ENCODE results near the gene PHACTR3. TPM values are rescaled to one million over a fixed set of nuclear protein-coding genes. Genes with fewer than 3 reads are reported as not detected.

Gene PHACTR3
- total RNA-seq, 6 experiments from 2014 or later: 0.12 to 0.35 (median 0.23) TPM; not detected in 2

- Histone ChIP-seq H3K4me3 (no peak overlapping the region), H3K27ac (no peak overlapping the region), H3K27me3 (no peaks in the 10 kb centered on the region), H3K9me3 (no peaks in the 10 kb centered on the region), H3K4me1 (no peaks in the 10 kb centered on the region), H3K36me3 (no peaks in the 10 kb centered on the region)
- DNase-seq (no peak), ATAC-seq (peak; percentile 6 to 44 (median 30))
- intact Hi-C loops (cut with DNase I): no loop called here
- 26% methylated on average over 7 of the region's 17 CpGs for WGBS (ENCODE audit: insufficient coverage, low coverage, low lambda C conversion rate, missing lambda C conversion rate)
- no peak for TF ChIP-seq POLR2A (IDR thresholded peaks at IDR 0.05)
- TF ChIP-seq CTCF (IDR thresholded peaks at IDR 0.05): no peak
Measured at GRCh38 chr20:59752101-59752586, 147.8 kb downstream of the PHACTR3 start.

GRCh38 chr20:59752704-59753460 is 148.5 kb downstream of the PHACTR3 start:
- ATAC-seq (no peak), DNase-seq (no peak)
- Histone ChIP-seq H3K9me3 (no peaks in the 10 kb centered on the region), H3K27me3 (no peaks in the 10 kb centered on the region), H3K27ac (no peak overlapping the region), H3K4me1 (no peaks in the 10 kb centered on the region), H3K36me3 (no peaks in the 10 kb centered on the region), H3K4me3 (no peak overlapping the region)
- TF ChIP-seq POLR2A (IDR thresholded peaks at IDR 0.05) (no peak), CTCF (IDR thresholded peaks at IDR 0.05) (no peak)
- intact Hi-C loops (cut with DNase I): no loop called here
- 38% methylated on average over 13 of the region's 20 CpGs for WGBS (ENCODE audit: insufficient coverage, low coverage, low lambda C conversion rate, missing lambda C conversion rate)

- DNase-seq: no peak
- Histone ChIP-seq H3K36me3 (no peaks in the 10 kb centered on the region), H3K27me3 (no peaks in the 10 kb centered on the region), H3K4me3 (no peak overlapping the region), H3K9me3 (no peaks in the 10 kb centered on the region), H3K27ac (no peak overlapping the region), H3K4me1 (no peaks in the 10 kb centered on the region)
- intact Hi-C loops (cut with DNase I): no loop called here
- 28% methylated on average over 3 of the region's 10 CpGs for WGBS (ENCODE audit: insufficient coverage, low coverage, low lambda C conversion rate, missing lambda C conversion rate)
- no peak for TF ChIP-seq CTCF (IDR thresholded peaks at IDR 0.05)
- TF ChIP-seq POLR2A (IDR thresholded peaks at IDR 0.05): no peak
- ATAC-seq: no peak
Measured at GRCh38 chr20:59753836-59754235, 149.5 kb downstream of the PHACTR3 start.

- intact Hi-C loops (cut with DNase I): no loop called here
Measured at GRCh38 chr20:59754551-59754950, 150.2 kb downstream of the PHACTR3 start.

More at GRCh38 chr20:59754551-59754950, 150.2 kb downstream of the PHACTR3 start:
- Histone ChIP-seq H3K9me3 (no peaks in the 10 kb centered on the region), H3K4me1 (no peaks in the 10 kb centered on the region), H3K4me3 (no peak overlapping the region), H3K27me3 (no peaks in the 10 kb centered on the region), H3K36me3 (no peaks in the 10 kb centered on the region), H3K27ac (no peak overlapping the region)
- no peak for DNase-seq
- 19% methylated on average over 4 of the region's 9 CpGs for WGBS (ENCODE audit: insufficient coverage, low coverage, low lambda C conversion rate, missing lambda C conversion rate)
- TF ChIP-seq CTCF (IDR thresholded peaks at IDR 0.05): no peak
- no peak for TF ChIP-seq POLR2A (IDR thresholded peaks at IDR 0.05)
- no peak for ATAC-seq

All from right lobe of liver (tissue), 6 donors.